C4-2B (cell line): ENCODE data around the gene RPS14.

Source experiments
- H3K27ac ChIP-seq: fragments of 450-650 bp; 2 replicates; pipeline ENCODE4 v1.5.1; 2017
- CTCF ChIP-seq: fragments of 450-650 bp; conservative IDR thresholded peaks from 2 replicates; pipeline ENCODE4 v1.5.1; 2017; ENCODE audit warnings: mild to moderate bottlenecking
- ZFX ChIP-seq: fragments of 450-650 bp; IDR thresholded peaks from 2 replicates; pipeline ENCODE4 v1.6.1; 2017

RPS14 gene

GRCh38 chr5:150444770-150445169, 4.8 kb downstream of the RPS14 start:
- TF ChIP-seq CTCF (no peak), ZFX (no peak)
- H3K27ac ChIP-seq: no peak overlapping the region

GRCh38 chr5:150443242-150444075, 6.1 kb downstream of the RPS14 start:
- no peak for TF ChIP-seq CTCF
- no peak for TF ChIP-seq ZFX
- no peak overlapping the region for H3K27ac ChIP-seq

- TF ChIP-seq CTCF: no peak
- no peak for TF ChIP-seq ZFX
- H3K27ac ChIP-seq: no peak overlapping the region
These were observed 6.8 kb downstream of the RPS14 start for GRCh38 chr5:150442699-150443080.

GRCh38 chr5:150441813-150442698, 7.5 kb downstream of the RPS14 start:
- peak overlapping the region; percentile 29; the same call in 1 of the 2 replicates for H3K27ac ChIP-seq
- TF ChIP-seq CTCF (no peak), ZFX (no peak)

GRCh38 chr5:150440948-150441812, 8.4 kb downstream of the RPS14 start:
- H3K27ac ChIP-seq: peak overlapping the region; percentile 29; the same call in 1 of the 2 replicates
- TF ChIP-seq CTCF (no peak), ZFX (no peak)

GRCh38 chr5:150438873-150439546, 10.5 kb downstream of the RPS14 start:
- TF ChIP-seq ZFX: no peak
- TF ChIP-seq CTCF: peak; percentile 81
- H3K27ac ChIP-seq: no peak overlapping the region
